ENCODE results near the gene TENT4B. TPM values are rescaled to one million over a fixed set of nuclear protein-coding genes. Genes with fewer than 3 reads are reported as not detected.

The TENT4B gene
- total RNA-seq, 3 donors from 2014 or later: 26.0 to 28.7 (median 27.8) TPM

GRCh38 chr16:50245417-50246298 is 92.6 kb downstream of the TENT4B start:
- no peaks in the 10 kb centered on the region for H3K36me3 Mint-ChIP-seq (ENCODE audit: insufficient read depth)
- no peaks in the 10 kb centered on the region for H3K27me3 Mint-ChIP-seq (ENCODE audit: low read depth)
- ATAC-seq (peak; percentile 83 to 84), DNase-seq (peak; percentile 64)
- H3K4me1 Mint-ChIP-seq (ENCODE audit: low read depth): peaks cover 12% of the 10 kb centered on the region
- H3K4me3 Mint-ChIP-seq: peak overlapping the region; percentile 80
- no peaks in the 10 kb centered on the region for H3K9me3 Mint-ChIP-seq

- no peaks in the 10 kb centered on the region for H3K27me3 Mint-ChIP-seq (ENCODE audit: low read depth)
- no peak for DNase-seq
Measured at GRCh38 chr16:50246299-50247122, 93.4 kb downstream of the TENT4B start.

GRCh38 chr16:50247123-50247905 is 94.2 kb downstream of the TENT4B start:
- H3K4me1 Mint-ChIP-seq (ENCODE audit: low read depth): peaks cover 12% of the 10 kb centered on the region
- H3K36me3 Mint-ChIP-seq (ENCODE audit: insufficient read depth): no peaks in the 10 kb centered on the region
- no peaks in the 10 kb centered on the region for H3K9me3 Mint-ChIP-seq
- DNase-seq (no peak), ATAC-seq (no peak)
- H3K27me3 Mint-ChIP-seq (ENCODE audit: low read depth): no peaks in the 10 kb centered on the region
- H3K4me3 Mint-ChIP-seq: peak overlapping the region; percentile 75

More at GRCh38 chr16:50246299-50247122, 93.4 kb downstream of the TENT4B start:
- Mint-ChIP-seq H3K9me3 (no peaks in the 10 kb centered on the region), H3K36me3 (ENCODE audit: insufficient read depth) (no peaks in the 10 kb centered on the region), H3K4me3 (peak overlapping the region; percentile 75), H3K4me1 (ENCODE audit: low read depth) (peaks cover 12% of the 10 kb centered on the region)
- ATAC-seq: peak; percentile 19 to 20

GRCh38 chr16:50247906-50248608 is 95.0 kb downstream of the TENT4B start:
- H3K4me3 Mint-ChIP-seq: peak overlapping the region; percentile 17
- no peaks in the 10 kb centered on the region for H3K27me3 Mint-ChIP-seq (ENCODE audit: low read depth)

GRCh38 chr16:50248845-50249244 is 95.7 kb downstream of the TENT4B start:
- Mint-ChIP-seq H3K27me3 (ENCODE audit: low read depth) (peaks cover 2% of the 10 kb centered on the region), H3K9me3 (no peaks in the 10 kb centered on the region), H3K4me1 (ENCODE audit: low read depth) (peaks cover 12% of the 10 kb centered on the region), H3K36me3 (ENCODE audit: insufficient read depth) (no peaks in the 10 kb centered on the region), H3K4me3 (no peak overlapping the region)
- ATAC-seq (no peak), DNase-seq (no peak)

More at GRCh38 chr16:50247906-50248608, 95.0 kb downstream of the TENT4B start:
- peaks cover 12% of the 10 kb centered on the region for H3K4me1 Mint-ChIP-seq (ENCODE audit: low read depth)
- no peak for DNase-seq
- ATAC-seq: no peak
- H3K36me3 Mint-ChIP-seq (ENCODE audit: insufficient read depth): no peaks in the 10 kb centered on the region
- no peaks in the 10 kb centered on the region for H3K9me3 Mint-ChIP-seq

GRCh38 chr16:50251375-50252081 is 98.4 kb downstream of the TENT4B start:
- Mint-ChIP-seq H3K9me3 (no peaks in the 10 kb centered on the region), H3K27me3 (ENCODE audit: low read depth) (peaks cover 3% of the 10 kb centered on the region), H3K36me3 (ENCODE audit: insufficient read depth) (no peaks in the 10 kb centered on the region), H3K4me3 (no peak overlapping the region), H3K4me1 (ENCODE audit: low read depth) (peaks cover 4% of the 10 kb centered on the region)
- DNase-seq (no peak), ATAC-seq (peak; percentile 27)

GRCh38 chr16:50252082-50252611 is 99.0 kb downstream of the TENT4B start:
- Mint-ChIP-seq H3K9me3 (no peaks in the 10 kb centered on the region), H3K4me3 (no peak overlapping the region), H3K36me3 (ENCODE audit: insufficient read depth) (no peaks in the 10 kb centered on the region), H3K4me1 (ENCODE audit: low read depth) (no peaks in the 10 kb centered on the region), H3K27me3 (ENCODE audit: low read depth) (peaks cover 3% of the 10 kb centered on the region)
- DNase-seq: no peak
- ATAC-seq: no peak

GRCh38 chr16:50252874-50253513 is 99.9 kb downstream of the TENT4B start:
- Mint-ChIP-seq H3K4me3 (no peak overlapping the region), H3K27me3 (ENCODE audit: low read depth) (peaks cover 3% of the 10 kb centered on the region), H3K36me3 (ENCODE audit: insufficient read depth) (no peaks in the 10 kb centered on the region), H3K4me1 (ENCODE audit: low read depth) (no peaks in the 10 kb centered on the region), H3K9me3 (no peaks in the 10 kb centered on the region)
- ATAC-seq: no peak
- no peak for DNase-seq

GRCh38 chr16:50253514-50253910 is 100.4 kb downstream of the TENT4B start:
- ATAC-seq (no peak), DNase-seq (no peak)
- Mint-ChIP-seq H3K36me3 (ENCODE audit: insufficient read depth) (no peaks in the 10 kb centered on the region), H3K9me3 (no peaks in the 10 kb centered on the region), H3K4me3 (no peak overlapping the region), H3K27me3 (ENCODE audit: low read depth) (peaks cover 3% of the 10 kb centered on the region), H3K4me1 (ENCODE audit: low read depth) (no peaks in the 10 kb centered on the region)

GRCh38 chr16:50254072-50254471 is 101.0 kb downstream of the TENT4B start:
- H3K36me3 Mint-ChIP-seq (ENCODE audit: insufficient read depth): no peaks in the 10 kb centered on the region
- peaks cover under 1% of the 10 kb centered on the region for H3K4me1 Mint-ChIP-seq (ENCODE audit: low read depth)
- H3K27me3 Mint-ChIP-seq (ENCODE audit: low read depth): peaks cover 3% of the 10 kb centered on the region
- H3K4me3 Mint-ChIP-seq: no peak overlapping the region
- H3K9me3 Mint-ChIP-seq: no peaks in the 10 kb centered on the region
- ATAC-seq (no peak), DNase-seq (no peak)

- DNase-seq (no peak), ATAC-seq (no peak)
- peaks cover 6% of the 10 kb centered on the region for H3K4me1 Mint-ChIP-seq (ENCODE audit: low read depth)
- H3K27me3 Mint-ChIP-seq (ENCODE audit: low read depth): peaks cover 3% of the 10 kb centered on the region
- H3K36me3 Mint-ChIP-seq (ENCODE audit: insufficient read depth): no peaks in the 10 kb centered on the region
- no peaks in the 10 kb centered on the region for H3K9me3 Mint-ChIP-seq
- H3K4me3 Mint-ChIP-seq: no peak overlapping the region
Measured at GRCh38 chr16:50255538-50255937, 102.4 kb downstream of the TENT4B start.

GRCh38 chr16:50256604-50257003 is 103.5 kb downstream of the TENT4B start:
- Mint-ChIP-seq H3K9me3 (no peaks in the 10 kb centered on the region), H3K27me3 (ENCODE audit: low read depth) (peaks cover 3% of the 10 kb centered on the region), H3K36me3 (ENCODE audit: insufficient read depth) (no peaks in the 10 kb centered on the region), H3K4me3 (no peak overlapping the region), H3K4me1 (ENCODE audit: low read depth) (peaks cover 6% of the 10 kb centered on the region)
- ATAC-seq (no peak), DNase-seq (no peak)
